Stimulated activated naive CD8-positive, alpha-beta T cell treated with anti-CD3 and anti-CD28 coated beads, Interleukin-15, amount 100 ng/mL, for 72 hours (primary cell): ENCODE data around the gene MRPS27.

ENCODE experiments used
- ATAC-seq: fragments of 150-1000 bp; cut with Tn5 transposase; 2 replicates; pipeline ENCODE4 v1.10.0; 2021; ENCODE audit warnings: mild to moderate bottlenecking, moderate library complexity
- DNase-seq, 2 donors: peaks; one replicate each; pipeline ENCODE4 v3.0.0; 2021 to 2022
- H3K27ac Mint-ChIP-seq, 2 donors: one replicate each; pipeline ENCODE4 v1.8.0; 2022; ENCODE audit warnings: mild to moderate bottlenecking in 2 of 2, mixed read lengths in 2 of 2, moderate library complexity in 2 of 2
- H3K27me3 Mint-ChIP-seq: one replicate; pipeline ENCODE4 v1.8.0; 2022; ENCODE audit warnings: mixed read lengths
- H3K4me1 Mint-ChIP-seq: one replicate; pipeline ENCODE4 v1.8.0; 2022; ENCODE audit warnings: mild to moderate bottlenecking, mixed read lengths
- H3K4me3 Mint-ChIP-seq, 2 donors: one replicate each; pipeline ENCODE4 v1.8.0; 2022; ENCODE audit warnings: mild to moderate bottlenecking in 2 of 2, mixed read lengths in 2 of 2, moderate library complexity in 1 of 2
- H3K9me3 Mint-ChIP-seq, 2 donors: one replicate each; pipeline ENCODE4 v1.8.0; 2022; ENCODE audit warnings: mixed read lengths in 2 of 2

Gene MRPS27

DNA sequence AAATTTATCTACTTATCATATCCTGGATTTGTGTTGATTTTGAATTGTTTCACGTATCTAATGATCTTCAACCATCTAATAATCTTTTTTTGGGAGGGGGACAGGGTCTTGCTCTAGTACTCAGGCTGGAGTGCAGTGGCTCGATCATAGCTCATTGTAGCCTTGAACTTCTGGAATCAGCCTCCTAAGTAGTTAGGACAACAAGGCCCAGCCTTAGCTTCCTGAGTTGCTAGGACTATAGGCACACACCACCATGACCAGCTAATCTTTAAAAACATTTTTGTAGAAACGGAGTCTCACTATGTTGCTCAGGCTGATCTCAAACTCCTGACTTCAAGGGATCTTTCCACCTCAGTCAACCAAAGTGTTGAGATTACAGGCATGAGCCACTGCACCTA lies 34.6 kb downstream of the MRPS27 start:
- Mint-ChIP-seq H3K4me3 (no peak overlapping the region), H3K9me3 (no peaks in the 10 kb centered on the region), H3K27ac (no peak overlapping the region), H3K4me1 (no peaks in the 10 kb centered on the region), H3K27me3 (no peaks in the 10 kb centered on the region)
- ATAC-seq (no peak), DNase-seq (no peak)

GRCh38 chr5:72284559-72285423 lies 35.2 kb downstream of the MRPS27 start:
- no peaks in the 10 kb centered on the region for H3K9me3 Mint-ChIP-seq
- no peak overlapping the region for H3K4me3 Mint-ChIP-seq
- no peak overlapping the region for H3K27ac Mint-ChIP-seq
- DNase-seq (no peak), ATAC-seq (no peak)
- no peaks in the 10 kb centered on the region for H3K4me1 Mint-ChIP-seq
- no peaks in the 10 kb centered on the region for H3K27me3 Mint-ChIP-seq

DNA sequence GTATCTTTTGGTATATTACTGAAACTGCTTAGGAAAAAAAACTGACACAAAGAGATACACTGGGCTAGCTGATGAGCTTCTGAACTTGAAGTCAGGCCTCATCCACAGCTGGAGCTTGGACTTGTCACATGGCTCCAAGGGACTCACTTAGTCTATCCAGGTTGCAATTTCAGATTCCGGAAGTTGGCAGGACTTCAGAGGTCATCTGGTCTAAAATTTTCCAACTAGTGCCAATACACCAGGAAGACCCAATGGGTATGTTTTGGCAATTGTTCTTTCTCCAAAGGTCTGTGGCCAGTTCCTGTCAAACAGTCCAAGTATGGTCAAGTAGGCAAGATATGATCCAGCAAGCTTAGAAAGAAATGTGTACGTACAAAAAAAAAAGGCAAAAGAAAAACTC lies 36.7 kb downstream of the MRPS27 start:
- no peaks in the 10 kb centered on the region for H3K4me1 Mint-ChIP-seq
- DNase-seq, result no peak
- H3K27ac Mint-ChIP-seq, result peak overlapping the region; percentile 23 to 36
- no peaks in the 10 kb centered on the region for H3K9me3 Mint-ChIP-seq
- ATAC-seq, result no peak
- H3K27me3 Mint-ChIP-seq, result no peaks in the 10 kb centered on the region
- H3K4me3 Mint-ChIP-seq, result no peak overlapping the region

- no peak for DNase-seq
- no peak for ATAC-seq
Measured at GRCh38 chr5:72282878-72283277, 37.2 kb downstream of the MRPS27 start.

GRCh38 chr5:72281764-72282499 lies 38.1 kb downstream of the MRPS27 start:
- Mint-ChIP-seq H3K4me3 (no peak overlapping the region), H3K27ac (peak overlapping the region in 1 of 2 donors; percentile 77), H3K27me3 (no peaks in the 10 kb centered on the region), H3K9me3 (no peaks in the 10 kb centered on the region), H3K4me1 (no peaks in the 10 kb centered on the region)
- no peak for DNase-seq
- ATAC-seq, result no peak

More at GRCh38 chr5:72282878-72283277, 37.2 kb downstream of the MRPS27 start:
- H3K4me1 Mint-ChIP-seq, result no peaks in the 10 kb centered on the region
- H3K9me3 Mint-ChIP-seq, result no peaks in the 10 kb centered on the region
- no peak overlapping the region for H3K27ac Mint-ChIP-seq
- H3K4me3 Mint-ChIP-seq, result no peak overlapping the region
- no peaks in the 10 kb centered on the region for H3K27me3 Mint-ChIP-seq

DNA sequence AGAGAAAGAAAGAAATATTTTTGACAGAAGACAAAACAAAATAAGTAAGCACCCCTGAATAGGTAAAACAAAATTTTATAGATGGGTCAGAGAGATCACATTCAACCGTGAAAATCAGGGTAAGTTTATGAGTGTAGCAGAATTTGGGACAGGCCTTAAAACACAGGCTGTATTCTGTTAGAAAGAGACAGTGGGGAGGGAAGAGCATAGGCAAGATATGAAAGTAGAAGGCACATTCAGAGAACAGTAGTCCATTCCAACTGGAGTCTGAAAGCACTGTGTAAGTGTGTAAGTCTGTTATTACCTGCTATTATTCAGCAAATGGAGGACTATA lies 38.6 kb downstream of the MRPS27 start:
- Mint-ChIP-seq H3K27ac (no peak overlapping the region), H3K27me3 (no peaks in the 10 kb centered on the region), H3K4me1 (no peaks in the 10 kb centered on the region), H3K4me3 (no peak overlapping the region), H3K9me3 (no peaks in the 10 kb centered on the region)
- ATAC-seq (no peak), DNase-seq (no peak)

DNA sequence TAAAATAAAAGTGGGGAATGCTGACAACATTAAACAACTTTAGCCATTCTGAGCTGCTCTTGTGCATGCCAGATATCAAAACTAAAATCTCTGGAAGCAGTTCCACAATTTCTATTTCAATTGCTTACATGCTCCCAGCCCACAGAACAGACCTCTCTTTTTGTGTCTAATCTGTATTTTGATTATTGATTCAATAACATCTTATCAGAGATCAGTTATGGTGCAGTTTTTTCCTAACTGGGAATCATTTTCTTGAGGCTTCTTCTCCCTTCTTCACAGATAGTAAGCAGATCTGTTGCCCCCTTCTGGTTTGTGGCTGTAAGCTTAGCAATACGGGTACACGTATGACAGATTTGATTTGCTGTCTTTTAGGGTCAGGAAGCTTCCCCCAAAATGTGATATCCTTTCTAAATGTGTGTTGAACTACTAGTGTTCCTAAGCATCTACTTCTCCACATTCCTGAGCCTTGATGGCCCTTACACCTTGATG lies 39.4 kb downstream of the MRPS27 start:
- no peak overlapping the region for H3K4me3 Mint-ChIP-seq
- H3K9me3 Mint-ChIP-seq, result no peaks in the 10 kb centered on the region
- no peaks in the 10 kb centered on the region for H3K4me1 Mint-ChIP-seq
- H3K27me3 Mint-ChIP-seq, result no peaks in the 10 kb centered on the region
- ATAC-seq (no peak), DNase-seq (no peak)
- H3K27ac Mint-ChIP-seq, result no peak overlapping the region

DNA sequence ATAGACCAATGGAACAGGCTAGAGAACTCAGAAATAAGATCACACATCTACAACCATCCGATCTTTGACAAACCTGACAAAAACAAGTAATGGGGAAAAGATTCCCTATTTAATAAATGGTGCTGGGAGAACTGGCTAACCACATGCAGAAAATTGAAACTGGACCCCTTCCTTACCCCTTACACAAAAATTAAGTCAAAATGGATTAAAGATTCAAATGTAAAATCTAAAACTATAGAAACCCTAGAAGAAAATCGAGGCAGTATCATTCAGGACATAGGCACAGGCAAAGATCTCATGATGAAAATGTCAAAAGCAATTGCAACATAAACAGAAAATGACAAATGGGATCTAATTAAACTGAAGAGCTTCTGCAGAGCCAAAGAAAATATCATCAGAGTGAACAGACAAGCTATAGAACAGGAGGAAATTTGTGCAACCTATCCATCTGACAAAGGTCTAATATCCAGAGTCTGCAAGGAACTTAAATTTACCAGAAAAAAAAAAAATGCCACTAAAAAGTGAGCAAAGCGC lies 43.8 kb downstream of the MRPS27 start:
- no peak for ATAC-seq
- DNase-seq, result no peak
- Mint-ChIP-seq H3K9me3 (no peaks in the 10 kb centered on the region), H3K27ac (no peak overlapping the region), H3K4me3 (no peak overlapping the region), H3K4me1 (peaks cover 8% of the 10 kb centered on the region), H3K27me3 (no peaks in the 10 kb centered on the region)

DNA sequence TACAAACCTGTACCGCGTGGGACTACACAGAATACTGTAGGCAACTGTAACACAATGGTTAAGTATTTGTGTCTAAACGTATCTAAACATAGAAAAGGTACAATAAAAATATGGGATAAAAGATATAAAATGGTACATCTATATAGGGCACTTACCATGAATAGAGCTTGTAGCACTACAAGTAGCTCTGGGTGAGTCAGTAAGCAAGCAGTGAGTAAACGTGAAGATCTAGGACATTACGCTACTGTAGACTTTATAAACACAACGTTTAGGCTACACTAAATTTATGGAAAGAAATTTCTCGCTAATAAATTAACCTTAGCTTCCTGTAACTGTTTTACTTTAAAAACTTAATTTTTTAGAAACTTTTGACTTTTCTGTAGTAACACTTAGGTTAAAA lies 46.5 kb downstream of the MRPS27 start:
- DNase-seq (no peak), ATAC-seq (no peak)
- Mint-ChIP-seq H3K27me3 (no peaks in the 10 kb centered on the region), H3K4me3 (no peak overlapping the region), H3K9me3 (no peaks in the 10 kb centered on the region), H3K27ac (no peak overlapping the region), H3K4me1 (peaks cover 12% of the 10 kb centered on the region)

- Mint-ChIP-seq H3K27ac (no peak overlapping the region), H3K27me3 (no peaks in the 10 kb centered on the region), H3K4me3 (no peak overlapping the region), H3K4me1 (peaks cover 12% of the 10 kb centered on the region), H3K9me3 (no peaks in the 10 kb centered on the region)
- DNase-seq (no peak), ATAC-seq (no peak)
Measured at GRCh38 chr5:72272398-72272797, 47.6 kb downstream of the MRPS27 start.

DNA sequence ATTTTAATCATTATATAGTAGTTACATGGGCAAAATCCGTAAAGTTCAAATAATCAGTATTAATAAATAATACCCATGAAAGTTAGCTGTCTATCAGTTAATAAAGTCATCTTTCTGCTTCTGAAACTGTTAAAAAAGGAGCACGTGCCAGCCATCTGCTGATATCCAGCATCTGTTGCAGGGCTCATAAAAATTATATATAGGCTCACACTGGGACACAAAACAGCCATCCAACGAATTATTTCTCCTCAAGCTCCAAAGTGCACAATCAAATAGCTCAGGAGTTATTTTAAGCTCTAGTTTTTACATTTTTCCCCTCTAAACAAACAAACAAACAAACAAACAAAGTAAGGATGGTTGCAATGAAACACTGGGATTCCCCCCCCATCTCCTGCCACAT lies 48.3 kb downstream of the MRPS27 start:
- no peak overlapping the region for H3K4me3 Mint-ChIP-seq
- no peak for DNase-seq
- no peaks in the 10 kb centered on the region for H3K27me3 Mint-ChIP-seq
- peaks cover 12% of the 10 kb centered on the region for H3K4me1 Mint-ChIP-seq
- no peak overlapping the region for H3K27ac Mint-ChIP-seq
- no peaks in the 10 kb centered on the region for H3K9me3 Mint-ChIP-seq
- no peak for ATAC-seq

DNA sequence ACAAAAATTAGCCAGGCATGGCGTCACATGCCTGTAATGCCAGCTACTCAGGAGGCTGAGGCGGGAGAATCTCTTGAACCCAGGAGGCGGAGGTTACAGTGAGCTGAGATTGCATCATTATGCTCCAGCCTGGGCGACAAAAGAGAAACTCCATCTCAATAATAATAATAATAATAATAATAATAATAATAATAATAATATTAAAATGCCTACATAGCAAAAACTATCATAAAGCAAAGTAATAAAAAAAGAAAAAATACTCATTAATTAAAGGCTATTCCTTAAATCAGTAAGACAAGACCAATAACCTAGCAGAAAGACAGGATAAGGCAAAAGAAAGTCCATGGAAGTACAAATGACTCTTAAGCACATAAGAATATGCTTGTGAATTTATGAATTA lies 50.0 kb downstream of the MRPS27 start:
- Mint-ChIP-seq H3K4me3 (no peak overlapping the region), H3K27ac (no peak overlapping the region), H3K4me1 (peaks cover 9% of the 10 kb centered on the region), H3K27me3 (no peaks in the 10 kb centered on the region), H3K9me3 (no peaks in the 10 kb centered on the region)
- DNase-seq, result no peak
- ATAC-seq, result no peak

GRCh38 chr5:72269411-72269780 lies 50.6 kb downstream of the MRPS27 start:
- no peak for ATAC-seq
- Mint-ChIP-seq H3K4me3 (no peak overlapping the region), H3K27me3 (no peaks in the 10 kb centered on the region), H3K9me3 (no peaks in the 10 kb centered on the region), H3K4me1 (peaks cover 4% of the 10 kb centered on the region), H3K27ac (no peak overlapping the region)
- no peak for DNase-seq

DNA sequence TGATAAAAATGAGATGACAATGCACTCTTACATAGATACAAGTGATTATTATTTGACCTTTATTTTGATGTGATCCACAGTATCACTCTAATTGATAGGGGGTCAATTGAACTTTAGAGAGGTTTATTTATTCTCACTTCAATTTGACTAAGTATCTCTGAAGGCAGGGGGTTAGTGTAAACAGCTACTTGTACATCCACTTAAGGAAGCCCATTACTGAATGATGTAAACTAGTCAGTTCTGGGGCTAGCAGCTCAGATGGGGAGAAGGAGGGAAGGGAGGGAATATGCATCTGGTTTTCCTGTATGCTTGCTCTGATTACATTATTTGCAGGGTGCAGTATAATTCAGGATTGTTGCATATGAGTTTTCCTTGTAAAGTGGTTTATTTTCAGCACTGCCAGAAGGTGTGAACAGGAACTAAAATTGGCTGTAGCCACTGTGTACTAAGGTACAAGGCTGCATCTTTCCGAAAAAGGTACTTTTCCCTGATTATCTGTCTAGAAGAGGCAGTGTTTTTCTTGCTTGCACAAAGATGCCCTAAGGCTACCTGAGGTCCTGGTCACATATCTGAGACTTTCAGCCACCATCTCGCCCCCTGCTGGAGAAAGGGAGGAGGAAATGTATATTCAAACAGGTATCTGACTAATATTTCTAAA lies 51.2 kb downstream of the MRPS27 start:
- Mint-ChIP-seq H3K27ac (no peak overlapping the region), H3K9me3 (no peaks in the 10 kb centered on the region)
- DNase-seq, result peak; percentile 33 to 38

GRCh38 chr5:72268260-72268659 lies 51.8 kb downstream of the MRPS27 start:
- Mint-ChIP-seq H3K9me3 (no peaks in the 10 kb centered on the region), H3K27ac (no peak overlapping the region), H3K4me1 (peaks cover 6% of the 10 kb centered on the region), H3K4me3 (no peak overlapping the region), H3K27me3 (no peaks in the 10 kb centered on the region)
- DNase-seq (no peak), ATAC-seq (no peak)

More for the DNA sequence above, 51.2 kb downstream of the MRPS27 start:
- Mint-ChIP-seq H3K27me3 (no peaks in the 10 kb centered on the region), H3K4me3 (no peak overlapping the region), H3K4me1 (peaks cover 4% of the 10 kb centered on the region)
- no peak for ATAC-seq

GRCh38 chr5:72267685-72268084 lies 52.4 kb downstream of the MRPS27 start:
- H3K9me3 Mint-ChIP-seq, result no peaks in the 10 kb centered on the region
- no peak for ATAC-seq

More at GRCh38 chr5:72267685-72268084, 52.4 kb downstream of the MRPS27 start:
- peaks cover 10% of the 10 kb centered on the region for H3K4me1 Mint-ChIP-seq
- no peak overlapping the region for H3K27ac Mint-ChIP-seq
- no peaks in the 10 kb centered on the region for H3K27me3 Mint-ChIP-seq
- no peak overlapping the region for H3K4me3 Mint-ChIP-seq
- no peak for DNase-seq
